OCI-LY3 (cell line): Measurements from ENCODE around the gene SH3RF3.

Experiments
- H2AFZ ChIP-seq: fragments of 200-600, 300-600 bp; shearing (Covaris generic); 2 replicates; pipeline ENCODE4 v1.6.0; 2014; ENCODE audit warnings: antibody characterized with exemption, low read depth, low read length
- H3K27ac ChIP-seq: fragments of 200-600, 300-600 bp; sonication (generic); 2 replicates; pipeline ENCODE4 v1.5.1; 2014; ENCODE audit warnings: mild to moderate bottlenecking, low read length, moderate library complexity, mixed read lengths
- H3K27me3 ChIP-seq: fragments of 200-600, 300-600 bp; sonication (generic); 2 replicates; pipeline ENCODE4 v1.6.1; 2014; ENCODE audit warnings: low read depth, low read length, mixed read lengths
- H3K36me3 ChIP-seq: fragments of 200-600, 300-600 bp; sonication (generic); replicated peaks from 2 replicates; pipeline ENCODE3; 2014; ENCODE audit warnings: low read depth, low read length, mixed read lengths
- H3K4me1 ChIP-seq: fragments of 300-600, 200-600 bp; sonication (generic); 2 replicates; pipeline ENCODE4 v1.6.1; 2014; ENCODE audit warnings: low read length, mixed read lengths
- H3K4me2 ChIP-seq: fragments of 200-600, 300-600 bp; sonication (generic); 2 replicates; pipeline ENCODE4 v1.6.1; 2014; ENCODE audit warnings: low read length, mixed read lengths
- H3K4me3 ChIP-seq: fragments of 300-600, 200-600 bp; sonication (generic); 2 replicates; pipeline ENCODE4 v1.5.1; 2014; ENCODE audit warnings: antibody characterized with exemption, mild to moderate bottlenecking, low read length, moderate library complexity
- H3K79me2 ChIP-seq: fragments of 300-600, 200-600 bp; shearing (Covaris generic); 2 replicates; pipeline ENCODE4 v1.6.1; 2014; ENCODE audit warnings: mild to moderate bottlenecking, low read length, mixed read lengths
- H3K9ac ChIP-seq: fragments of 300-600, 200-600 bp; shearing (Covaris generic); 2 replicates; pipeline ENCODE4 v1.6.0; 2014; ENCODE audit warnings: mild to moderate bottlenecking, low read length, moderate library complexity
- H3K9me3 ChIP-seq: fragments of 200-600, 300-600 bp; shearing (Covaris generic); 2 replicates; pipeline ENCODE4 v1.6.1; 2014; ENCODE audit warnings: low read length, mixed read lengths; ENCODE audit not compliant: insufficient read depth
- H4K20me1 ChIP-seq: fragments of 200-600, 300-600 bp; sonication (generic); 2 replicates; pipeline ENCODE4 v1.6.1; 2016; ENCODE audit warnings: low read length, mixed read lengths; ENCODE audit not compliant: insufficient read depth
- EZH2phosphoT487 ChIP-seq: fragments of 200-600 bp; shearing (Covaris generic); IDR thresholded peaks from 2 replicates; pipeline ENCODE4 v1.6.1; 2018; ENCODE audit warnings: antibody characterized with exemption, mixed run types, low read depth
- TF ChIP-seq, protein P1 (sequence below): fragments of 200-600, 300-600 bp; sonication (generic); IDR thresholded peaks from 2 replicates; pipeline ENCODE4 v1.5.1; 2014; ENCODE audit warnings: antibody characterized with exemption, low read length, low read depth

Gene SH3RF3

DNA sequence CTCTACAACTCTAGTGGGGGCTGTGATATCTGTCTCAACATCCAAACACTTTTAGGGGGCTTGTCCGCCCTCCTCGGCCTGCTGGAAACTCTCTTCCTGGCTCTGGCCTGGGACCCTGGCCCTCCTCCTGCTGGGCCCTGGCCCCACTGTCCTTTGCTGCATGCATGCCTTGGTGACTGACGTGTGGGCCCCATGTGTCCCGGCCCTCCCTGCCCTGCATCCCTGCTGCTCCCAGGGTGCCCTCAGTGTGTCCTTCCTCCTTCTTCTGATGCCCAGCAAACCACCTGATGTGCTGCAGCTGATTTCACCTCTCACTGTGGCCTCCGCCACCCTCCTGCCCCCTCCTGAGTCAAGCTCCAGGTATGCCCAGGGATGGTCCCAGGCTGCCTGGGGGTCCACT is 383.1 kb downstream of the SH3RF3 start:
- no peaks in the 10 kb centered on the region for H3K27me3 ChIP-seq
- H4K20me1 ChIP-seq = no peaks in the 10 kb centered on the region
- TF ChIP-seq EZH2phosphoT487 = no peak
- TF ChIP-seq, protein P1, sequence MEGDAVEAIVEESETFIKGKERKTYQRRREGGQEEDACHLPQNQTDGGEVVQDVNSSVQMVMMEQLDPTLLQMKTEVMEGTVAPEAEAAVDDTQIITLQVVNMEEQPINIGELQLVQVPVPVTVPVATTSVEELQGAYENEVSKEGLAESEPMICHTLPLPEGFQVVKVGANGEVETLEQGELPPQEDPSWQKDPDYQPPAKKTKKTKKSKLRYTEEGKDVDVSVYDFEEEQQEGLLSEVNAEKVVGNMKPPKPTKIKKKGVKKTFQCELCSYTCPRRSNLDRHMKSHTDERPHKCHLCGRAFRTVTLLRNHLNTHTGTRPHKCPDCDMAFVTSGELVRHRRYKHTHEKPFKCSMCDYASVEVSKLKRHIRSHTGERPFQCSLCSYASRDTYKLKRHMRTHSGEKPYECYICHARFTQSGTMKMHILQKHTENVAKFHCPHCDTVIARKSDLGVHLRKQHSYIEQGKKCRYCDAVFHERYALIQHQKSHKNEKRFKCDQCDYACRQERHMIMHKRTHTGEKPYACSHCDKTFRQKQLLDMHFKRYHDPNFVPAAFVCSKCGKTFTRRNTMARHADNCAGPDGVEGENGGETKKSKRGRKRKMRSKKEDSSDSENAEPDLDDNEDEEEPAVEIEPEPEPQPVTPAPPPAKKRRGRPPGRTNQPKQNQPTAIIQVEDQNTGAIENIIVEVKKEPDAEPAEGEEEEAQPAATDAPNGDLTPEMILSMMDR = no peak
- peaks cover 21% of the 10 kb centered on the region for H3K4me1 ChIP-seq
- no peak overlapping the region for H3K27ac ChIP-seq
- no peaks in the 10 kb centered on the region for H3K36me3 ChIP-seq
- no peak overlapping the region for H2AFZ ChIP-seq
- H3K79me2 ChIP-seq = no peaks in the 10 kb centered on the region
- no peaks in the 10 kb centered on the region for H3K9me3 ChIP-seq
- no peak overlapping the region for H3K9ac ChIP-seq
- no peak overlapping the region for H3K4me3 ChIP-seq
- no peak overlapping the region for H3K4me2 ChIP-seq

DNA sequence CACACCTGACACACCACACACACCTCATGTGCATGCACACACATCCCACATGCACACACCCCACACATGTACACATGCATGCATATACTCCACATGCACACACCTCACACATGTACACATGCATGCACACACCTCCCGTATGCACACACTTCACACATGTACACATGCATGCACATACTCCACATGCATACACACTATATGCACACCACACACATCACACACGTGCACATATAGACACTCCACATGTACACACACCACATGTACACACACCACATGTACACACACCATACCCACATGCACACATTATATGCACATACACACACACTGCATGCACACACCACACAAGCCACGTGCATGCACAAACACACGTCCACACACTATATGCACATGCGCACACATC is 384.2 kb downstream of the SH3RF3 start:
- H2AFZ ChIP-seq = no peak overlapping the region
- peaks cover 21% of the 10 kb centered on the region for H3K4me1 ChIP-seq
- TF ChIP-seq, protein P1 = no peak
- no peak for TF ChIP-seq EZH2phosphoT487
- no peaks in the 10 kb centered on the region for H4K20me1 ChIP-seq
- H3K36me3 ChIP-seq = no peaks in the 10 kb centered on the region
- no peak overlapping the region for H3K4me3 ChIP-seq
- no peak overlapping the region for H3K27ac ChIP-seq
- H3K9ac ChIP-seq = no peak overlapping the region
- H3K9me3 ChIP-seq = no peaks in the 10 kb centered on the region
- H3K4me2 ChIP-seq = peak overlapping the region; percentile 76
- no peaks in the 10 kb centered on the region for H3K27me3 ChIP-seq
- no peaks in the 10 kb centered on the region for H3K79me2 ChIP-seq

DNA sequence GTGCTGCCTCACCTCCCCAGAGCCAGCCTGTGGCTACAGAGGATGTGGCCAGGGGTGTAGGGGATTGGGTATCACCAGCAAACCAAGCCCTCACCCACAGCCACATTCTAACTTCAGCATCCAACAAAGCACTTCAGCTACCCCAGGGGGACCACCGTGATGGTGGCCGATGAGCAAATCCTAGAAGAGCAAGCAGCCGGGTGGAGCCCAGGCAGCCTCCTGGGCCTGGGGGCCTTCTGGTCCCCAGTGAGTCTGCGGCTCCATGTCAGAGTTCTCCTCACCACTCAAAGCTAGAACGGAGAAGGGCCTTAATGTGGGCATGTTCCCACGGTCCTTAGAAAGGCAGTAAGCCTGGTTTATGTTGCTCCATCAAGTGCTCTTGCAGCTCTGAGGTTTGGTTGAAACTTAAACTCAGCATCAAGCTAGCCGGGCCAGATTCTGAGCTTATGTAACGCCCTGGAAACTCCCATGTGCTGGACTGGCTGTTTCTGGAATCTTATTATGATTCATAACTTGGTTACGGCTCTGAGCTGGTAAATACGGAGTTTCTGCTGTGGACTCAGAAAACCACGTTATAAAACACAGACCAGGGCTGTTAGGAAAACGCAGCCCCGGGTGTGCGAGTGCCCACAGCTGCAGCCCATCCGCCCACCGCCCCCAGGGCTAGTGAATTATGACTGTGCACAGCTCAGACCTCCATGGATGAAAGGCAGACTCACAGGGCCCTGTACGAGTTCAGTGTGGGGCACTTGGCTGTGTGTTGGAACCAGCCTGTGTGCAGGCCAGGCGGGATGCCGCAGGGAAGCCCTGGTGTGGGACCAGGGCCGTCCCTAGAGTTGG is 385.0 kb downstream of the SH3RF3 start:
- H3K27ac ChIP-seq = no peak overlapping the region
- H3K9ac ChIP-seq = peak overlapping the region; percentile 11; the same call in 1 of the 2 replicates
- no peaks in the 10 kb centered on the region for H3K79me2 ChIP-seq
- TF ChIP-seq, protein P1 = no peak
- TF ChIP-seq EZH2phosphoT487 = no peak
- peak overlapping the region; percentile 57 for H3K4me3 ChIP-seq
- H2AFZ ChIP-seq = peak overlapping the region; percentile 66
- H3K27me3 ChIP-seq = no peaks in the 10 kb centered on the region
- H3K9me3 ChIP-seq = no peaks in the 10 kb centered on the region
- peak overlapping the region; percentile 76 for H3K4me2 ChIP-seq
- H3K4me1 ChIP-seq = peaks cover 21% of the 10 kb centered on the region
- no peaks in the 10 kb centered on the region for H4K20me1 ChIP-seq
- H3K36me3 ChIP-seq = no peaks in the 10 kb centered on the region

DNA sequence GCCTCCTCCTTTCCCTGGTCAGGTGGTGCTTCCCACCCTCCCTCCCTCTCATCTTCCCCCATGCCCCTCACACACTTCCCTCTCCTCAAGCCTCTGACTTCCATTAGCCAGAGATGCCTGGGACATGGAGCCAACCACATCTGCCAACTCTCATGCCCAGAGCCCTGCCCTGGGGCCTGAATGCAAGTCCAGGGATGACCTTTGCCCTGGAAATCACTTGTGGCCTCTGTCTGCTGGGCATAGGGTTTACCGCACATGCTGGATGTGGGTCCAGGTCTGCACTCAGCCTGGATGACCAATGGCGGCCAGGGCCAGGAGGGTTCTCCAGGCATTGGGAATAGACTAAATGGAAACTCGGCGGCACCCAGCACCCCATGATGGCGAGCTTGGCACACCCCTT is 385.9 kb downstream of the SH3RF3 start:
- peak overlapping the region; percentile 76; the same call in 1 of the 2 replicates for H3K4me2 ChIP-seq
- H3K79me2 ChIP-seq = no peaks in the 10 kb centered on the region
- H3K36me3 ChIP-seq = no peaks in the 10 kb centered on the region
- no peak overlapping the region for H2AFZ ChIP-seq
- peaks cover 21% of the 10 kb centered on the region for H3K4me1 ChIP-seq
- no peak overlapping the region for H3K4me3 ChIP-seq
- H3K9ac ChIP-seq = no peak overlapping the region
- no peaks in the 10 kb centered on the region for H3K9me3 ChIP-seq
- H3K27me3 ChIP-seq = no peaks in the 10 kb centered on the region
- H4K20me1 ChIP-seq = no peaks in the 10 kb centered on the region
- TF ChIP-seq EZH2phosphoT487 = no peak
- TF ChIP-seq, protein P1 = no peak
- H3K27ac ChIP-seq = no peak overlapping the region
